HG03432 (cell line): Measurements from ENCODE around the gene RPLP2.
A peak's percentile ranks its signal among the peaks of the same experiment; 100 is the strongest.

ENCODE experiments used
- ATAC-seq: cut with Tn5 transposase; IDR thresholded peaks from one replicate; pipeline ENCODE4 v1.9.1; 2021; ENCODE audit warnings: mild to moderate bottlenecking, moderate library complexity; ENCODE audit not compliant: unreplicated experiment

The RPLP2 gene

DNA sequence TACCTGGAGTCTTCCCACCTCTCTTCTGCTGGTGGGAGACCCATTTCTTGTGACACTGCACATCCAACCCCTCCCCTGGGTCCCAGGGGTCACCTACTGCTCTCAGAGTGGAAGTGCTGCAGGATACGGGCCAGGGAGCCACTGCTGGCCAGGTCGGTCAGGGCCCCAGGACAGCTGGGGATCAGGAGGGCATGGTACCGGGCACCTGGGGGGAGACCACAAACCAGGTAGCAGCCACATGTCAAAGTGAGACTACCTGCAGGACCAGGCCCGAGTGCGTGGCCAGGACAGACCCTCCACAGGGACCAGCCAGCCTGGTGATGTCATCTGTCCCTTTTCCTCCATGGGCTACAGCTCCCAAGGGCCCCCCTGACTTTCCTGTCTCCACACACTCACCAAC is 36.3 kb upstream of the RPLP2 start:
- no peak for ATAC-seq

DNA sequence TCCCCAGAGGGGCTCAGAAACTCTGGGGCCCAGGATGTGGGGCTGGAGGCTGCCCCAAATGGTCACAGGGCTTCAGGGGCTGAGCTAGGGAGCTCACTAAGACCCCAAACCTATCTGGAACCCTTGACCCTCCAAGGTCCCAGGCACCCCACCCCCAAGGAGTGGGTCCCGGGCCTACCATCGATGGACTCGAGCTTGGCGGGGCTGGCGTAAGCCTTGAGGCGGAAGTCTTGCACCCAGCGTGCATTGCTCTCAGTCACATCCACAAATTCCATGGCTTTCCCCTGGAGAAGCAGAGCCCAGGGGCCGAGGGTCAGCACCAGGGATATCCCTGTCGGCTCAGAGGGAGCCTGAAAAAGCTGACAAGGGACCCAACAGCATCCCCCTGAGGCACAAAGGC is 35.9 kb upstream of the RPLP2 start:
- no peak for ATAC-seq

- no peak for ATAC-seq
These were observed 34.7 kb upstream of the RPLP2 start for GRCh38 chr11:774873-775592.

DNA sequence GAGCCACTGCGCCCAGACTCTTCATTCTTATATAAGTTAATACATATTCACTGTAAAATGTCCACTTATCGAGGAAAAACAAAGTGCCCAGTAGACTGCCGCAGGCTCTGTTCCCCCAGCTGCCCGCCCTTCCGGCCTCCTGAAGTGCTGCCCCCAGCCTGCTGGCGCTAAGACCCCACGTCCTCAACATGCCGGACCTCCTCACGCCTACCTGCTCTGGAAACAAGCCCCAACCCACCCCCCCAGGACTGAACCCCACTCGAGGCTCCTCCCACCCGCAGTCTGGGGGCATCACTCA is 33.6 kb upstream of the RPLP2 start:
- ATAC-seq, result no peak

GRCh38 chr11:776561-777287 is 33.0 kb upstream of the RPLP2 start:
- peak; percentile 36 for ATAC-seq

DNA sequence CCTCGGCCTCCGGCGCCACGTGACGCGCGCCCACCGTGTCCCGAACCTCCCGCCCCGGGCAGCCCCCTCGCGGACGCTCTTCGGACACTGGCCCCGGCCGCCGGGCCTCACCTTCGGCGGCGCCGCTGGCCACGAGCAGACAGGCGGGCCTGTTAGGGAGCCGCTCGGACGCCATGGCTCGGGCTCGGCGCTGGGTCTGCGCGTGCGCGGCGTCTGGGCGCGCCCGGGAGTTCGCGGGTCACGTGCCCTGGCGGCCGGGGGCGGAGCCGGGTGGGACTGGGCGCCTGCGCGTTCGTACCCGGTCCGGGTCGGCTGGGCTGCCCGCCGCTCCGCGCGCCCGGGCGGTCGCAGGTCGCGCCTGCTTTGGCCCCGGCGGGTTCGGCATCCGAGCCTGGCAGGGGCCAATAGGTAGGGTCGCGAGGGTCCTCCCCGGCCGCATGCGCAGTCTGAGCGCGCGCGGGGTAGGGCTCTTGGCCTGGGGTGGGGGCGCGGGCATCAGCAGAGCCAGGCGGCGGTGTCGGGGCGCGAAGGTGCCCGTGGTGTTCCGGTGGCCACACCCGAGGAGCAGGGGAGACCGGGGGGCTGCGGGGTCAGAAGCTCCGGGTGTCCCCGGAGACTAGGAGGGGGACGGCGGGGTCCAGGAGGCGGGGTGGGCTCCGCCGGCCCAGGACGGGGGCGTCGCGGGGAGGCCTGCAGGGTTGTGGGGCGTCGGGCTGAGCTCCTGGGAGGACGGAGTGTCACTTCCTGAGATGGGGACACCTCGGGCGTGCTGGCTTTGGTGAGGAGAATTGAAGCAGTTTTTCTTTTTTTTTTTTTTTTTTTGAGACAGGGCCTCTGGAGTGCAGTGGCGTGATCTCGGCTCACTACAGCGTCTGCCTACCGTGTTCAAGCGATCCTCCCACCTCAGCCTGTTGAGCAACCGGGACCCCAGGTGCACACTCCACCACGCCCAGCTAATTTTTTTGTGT is 32.2 kb upstream of the RPLP2 start, which contains the start of gene GATD1:
Gene GATD1, minus strand, starts transcription at position 200 of the 968 bp plus-strand sequence. Its CDS starts 25 bp downstream, at position 175.
- ATAC-seq, result peak; percentile 74

DNA sequence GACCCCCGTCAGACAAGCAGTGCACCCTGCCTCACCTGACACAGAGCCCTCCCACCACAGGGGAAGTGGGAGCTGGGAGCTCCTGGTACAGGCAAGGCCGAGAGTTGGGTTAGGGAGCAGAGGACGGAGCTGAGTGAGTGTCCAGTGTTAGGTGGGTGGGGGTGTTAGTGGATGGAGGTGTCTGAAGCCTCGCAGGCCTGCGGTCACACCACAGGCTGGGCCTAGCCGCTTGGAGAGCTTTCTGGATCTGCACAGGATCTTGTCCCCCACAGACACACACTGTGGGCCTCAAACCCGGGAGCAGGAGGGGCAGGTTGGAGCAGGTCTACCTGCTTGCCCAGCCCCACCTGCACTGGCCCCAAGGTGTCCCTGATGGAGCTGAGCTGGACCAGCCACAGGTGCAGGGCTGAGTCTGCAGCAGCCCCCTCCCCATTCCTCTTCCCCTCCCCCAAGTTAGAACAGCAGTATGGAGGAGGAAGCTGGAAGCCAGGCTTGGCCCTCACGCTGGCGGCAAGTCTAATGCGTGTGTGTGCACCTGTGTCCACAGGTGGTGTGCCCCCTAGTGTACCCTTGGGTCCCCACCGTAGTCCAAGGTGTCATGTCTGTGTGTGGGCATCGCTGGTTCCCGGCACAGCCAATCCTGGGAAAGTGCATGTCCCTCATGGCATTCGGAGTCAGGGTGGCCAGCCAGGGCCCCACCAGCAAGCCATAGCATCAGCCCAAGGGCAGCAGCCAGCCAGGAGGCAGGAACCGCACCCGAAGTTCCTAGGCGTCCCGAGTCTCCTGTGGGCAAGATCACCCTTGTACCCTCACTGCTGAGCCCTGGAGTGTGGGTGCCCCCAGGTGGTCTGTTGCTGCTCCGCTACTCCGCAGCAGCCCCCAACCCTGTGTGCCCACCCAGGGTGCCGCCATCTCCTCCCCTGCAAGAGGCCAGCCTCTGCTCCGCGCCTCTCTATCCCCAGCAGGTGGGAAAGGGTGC is 30.5 kb upstream of the RPLP2 start:
- ATAC-seq, result no peak

GRCh38 chr11:779955-780532 is 29.7 kb upstream of the RPLP2 start:
- no peak for ATAC-seq

DNA sequence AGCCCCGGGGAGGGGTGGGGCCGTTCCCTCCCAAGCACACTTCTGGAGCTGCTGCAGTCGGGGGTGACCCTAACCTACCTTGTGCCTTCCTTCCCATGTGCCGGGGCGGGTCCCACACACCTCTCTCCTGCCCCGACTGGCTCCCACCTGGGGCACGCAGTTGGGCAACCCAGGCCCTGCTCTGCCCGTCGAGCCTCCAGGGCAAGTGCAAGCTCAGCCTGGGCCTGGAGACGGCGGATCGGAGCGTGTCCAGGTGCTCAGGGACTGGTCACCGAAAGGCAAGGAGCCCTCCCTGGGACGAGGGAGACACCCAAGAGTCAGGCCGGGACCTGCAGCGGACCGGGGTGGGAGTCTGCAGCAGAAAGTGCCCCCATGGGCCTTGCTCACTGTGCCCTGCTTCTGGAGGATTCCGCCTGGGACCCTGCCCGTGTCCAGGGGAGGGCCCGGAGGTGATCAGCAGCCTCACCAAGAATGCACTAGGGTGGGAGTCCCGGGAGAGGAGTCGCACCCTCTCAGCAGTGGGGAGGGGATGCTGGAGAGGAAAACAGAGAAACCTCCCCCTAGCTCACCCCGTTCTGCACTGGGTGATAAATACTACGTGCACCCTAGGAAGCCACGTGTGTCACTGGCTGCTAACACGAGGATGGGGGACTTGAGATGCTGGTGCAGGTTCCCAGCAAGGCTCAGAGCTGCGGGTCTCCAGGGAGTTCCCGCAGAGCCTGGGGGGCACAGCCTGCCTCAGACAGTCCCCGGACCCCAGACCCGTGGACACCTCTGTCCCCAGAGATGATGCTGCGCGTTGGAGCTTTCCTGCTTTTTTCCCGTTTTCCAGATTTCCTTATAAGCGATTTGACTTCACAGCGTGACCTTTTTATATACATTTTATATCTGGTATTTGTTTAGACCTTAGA is 27.2 kb upstream of the RPLP2 start:
- no peak for ATAC-seq

- ATAC-seq, result no peak
These were observed 26.2 kb upstream of the RPLP2 start for GRCh38 chr11:783581-784015.

DNA sequence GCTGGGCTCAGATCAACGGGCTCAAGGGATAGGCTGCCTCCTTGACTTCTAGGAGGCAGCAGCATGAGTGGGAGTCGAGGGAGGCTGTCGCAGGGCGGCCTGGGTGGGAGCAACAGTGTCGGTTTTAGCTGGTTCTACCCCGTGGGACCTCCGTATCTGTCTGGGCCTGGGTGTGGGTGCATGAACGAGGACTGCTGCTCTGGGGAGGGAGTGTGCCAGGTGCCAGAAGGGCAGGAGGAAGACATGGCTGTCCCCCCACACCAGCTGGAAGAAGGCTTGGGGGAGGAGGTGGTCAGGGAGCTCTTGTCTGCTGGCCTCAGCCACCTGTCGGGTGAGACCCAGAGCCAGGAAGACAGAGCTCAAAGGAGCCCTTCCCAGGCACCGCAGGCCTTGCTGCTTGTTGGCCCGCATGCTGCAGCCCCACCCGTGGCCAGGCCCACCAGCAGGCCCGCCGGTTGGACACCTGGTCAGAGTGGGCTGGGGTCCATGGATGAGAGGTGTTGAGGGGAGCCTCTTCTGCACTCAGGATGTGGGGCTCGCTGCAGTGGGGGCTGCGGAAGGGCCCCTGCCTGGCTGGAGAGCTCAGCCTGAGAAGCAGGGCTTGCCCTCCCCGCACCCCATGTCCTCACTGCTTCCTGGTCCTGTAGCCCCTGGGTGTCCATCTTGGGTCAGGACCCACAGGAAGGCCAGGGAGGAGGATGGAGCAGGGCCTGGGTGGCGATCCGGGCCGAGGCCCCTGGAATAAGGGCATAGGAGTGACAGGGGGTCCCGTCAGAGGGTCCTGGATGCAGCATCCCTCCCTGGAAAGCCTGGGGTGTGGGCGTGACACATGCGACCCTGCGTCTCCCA is 23.3 kb upstream of the RPLP2 start:
- ATAC-seq, result no peak

DNA sequence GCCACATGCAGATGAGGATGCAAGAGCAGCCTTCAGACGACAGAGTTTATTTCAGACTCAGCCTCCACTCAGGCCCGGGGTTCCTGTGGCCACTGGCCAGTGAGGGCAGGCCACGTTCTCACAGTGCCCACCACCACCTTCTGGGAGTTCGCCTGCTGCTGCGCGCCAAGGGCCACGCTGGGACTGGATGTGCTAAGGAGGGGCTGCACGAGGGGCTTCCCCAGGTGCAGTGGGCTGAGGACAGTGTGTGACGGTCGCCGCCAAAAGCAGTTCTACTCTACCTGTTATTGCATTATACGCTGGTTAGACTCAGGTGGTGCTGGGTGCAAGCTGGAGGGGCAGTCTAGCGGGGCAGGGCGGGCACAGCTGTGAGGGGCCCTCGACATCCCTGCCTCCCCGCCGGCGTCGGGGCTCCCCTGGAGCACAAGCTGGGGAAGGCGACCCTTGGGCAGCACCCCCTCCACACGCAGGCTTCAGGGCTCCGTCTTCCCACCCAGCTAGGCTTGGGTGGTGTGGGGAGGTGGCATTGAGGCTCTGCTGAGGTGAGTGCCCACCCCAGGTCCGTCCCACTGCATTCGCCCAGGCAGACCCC is 22.6 kb upstream of the RPLP2 start:
- no peak for ATAC-seq

GRCh38 chr11:788009-788640 is 21.6 kb upstream of the RPLP2 start:
- ATAC-seq, result no peak

GRCh38 chr11:788953-789940 is 20.5 kb upstream of the RPLP2 start:
- ATAC-seq, result no peak

GRCh38 chr11:789943-790342 is 19.8 kb upstream of the RPLP2 start, which contains the start of gene CEND1:
CEND1 (minus strand) TSS chr11:790090; CDS start chr11:788576, 1,514 bp downstream.
- ATAC-seq, result no peak
